Measurements from ENCODE around the gene QSOX2.

The QSOX2 gene

DNA sequence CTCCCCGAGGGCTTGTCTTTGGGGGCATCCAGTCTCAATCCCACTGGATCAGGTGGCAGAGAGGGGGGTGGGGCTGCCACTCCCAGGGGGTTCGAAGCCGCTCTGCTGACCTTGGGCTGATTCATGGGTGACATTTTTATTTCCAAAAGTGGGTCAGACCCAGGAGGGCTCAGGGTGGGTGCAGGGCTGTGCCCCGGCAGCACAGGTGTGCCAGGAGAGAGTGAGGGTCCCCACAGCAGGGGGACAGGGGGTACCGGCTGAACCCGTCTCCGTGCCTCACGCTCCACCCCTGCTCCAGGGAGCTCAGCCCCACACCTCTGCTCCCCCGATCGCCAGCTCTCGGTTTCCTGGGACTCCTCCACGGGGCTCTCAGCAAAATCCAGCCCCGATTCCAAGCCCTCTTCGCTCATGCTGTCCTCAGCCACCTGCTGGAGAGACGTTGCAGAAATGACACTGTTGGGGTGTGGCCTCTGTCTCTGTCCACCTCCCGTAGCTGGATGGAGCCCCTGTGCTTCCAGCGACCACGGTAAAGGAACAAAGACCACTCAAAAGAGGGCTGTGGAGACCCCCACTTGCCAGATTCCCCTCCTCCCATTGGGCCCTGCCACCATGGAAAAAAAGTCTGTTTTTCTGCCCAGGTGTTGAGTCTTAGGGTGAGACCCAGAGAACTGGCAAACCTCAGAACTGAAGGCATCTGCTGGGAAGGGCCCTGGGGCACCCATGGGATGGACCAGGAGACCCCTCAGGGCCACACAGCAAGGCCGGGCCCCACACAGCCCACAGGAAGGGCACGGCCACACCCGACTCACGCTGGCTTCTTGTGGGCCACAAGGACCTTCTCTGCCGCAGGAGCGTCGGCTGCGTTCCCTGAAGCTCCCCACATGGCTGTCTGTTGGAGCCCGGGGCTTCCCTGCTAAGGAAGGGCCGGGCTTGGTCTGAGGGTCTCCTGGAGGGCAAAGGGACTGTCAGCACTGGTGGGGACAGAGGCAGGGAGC, 10.6 kb upstream of the QSOX2 start:
- H3K4me1 ChIP-seq (ENCODE audit: control insufficient read depth, insufficient read depth, low read length, poor library complexity, severe bottlenecking): peaks cover 3% of the 10 kb centered on the region
- 81 to 86% methylated on average over 25 to 26 of the region's 28 CpGs for WGBS, 2 experiments (ENCODE audit: insufficient coverage in 2 of 2)
- H3K36me3 ChIP-seq (ENCODE audit: control insufficient read depth, insufficient read depth, low read length): no peaks in the 10 kb centered on the region
- no peaks in the 10 kb centered on the region for H3K9me3 ChIP-seq (ENCODE audit: control insufficient read depth, low read length)
- no peak overlapping the region for H3K4me3 ChIP-seq (ENCODE audit: extremely low read depth, insufficient read depth, low read length, poor library complexity, severe bottlenecking)
- no peak overlapping the region for H3K27ac ChIP-seq (ENCODE audit: low read depth, low read length, severe bottlenecking)

DNA sequence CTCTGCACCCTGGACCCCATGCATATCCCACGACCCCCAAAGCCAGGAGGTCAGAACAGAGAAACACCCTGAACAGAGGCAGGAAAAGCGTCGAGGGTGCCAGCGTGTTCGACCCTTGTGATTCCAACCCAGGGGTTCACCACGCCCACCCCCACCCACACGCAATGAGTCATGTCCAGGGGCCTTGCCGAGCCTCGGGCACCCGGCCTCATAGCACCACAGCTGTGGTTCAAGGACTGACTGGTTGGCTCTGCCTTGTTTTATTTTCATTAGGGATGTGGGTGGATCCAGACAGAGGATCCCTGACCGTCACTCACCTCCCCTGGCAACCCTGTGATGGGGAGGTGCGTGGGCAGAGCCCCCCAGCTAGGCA, 9.5 kb upstream of the QSOX2 start:
- 80 to 100% methylated on average over 3 to 8 of the region's 12 CpGs for WGBS, 2 experiments (ENCODE audit: insufficient coverage in 2 of 2)
- H3K4me1 ChIP-seq (ENCODE audit: control insufficient read depth, insufficient read depth, low read length, poor library complexity, severe bottlenecking): peaks cover 3% of the 10 kb centered on the region
- H3K36me3 ChIP-seq (ENCODE audit: control insufficient read depth, insufficient read depth, low read length): no peaks in the 10 kb centered on the region

DNA sequence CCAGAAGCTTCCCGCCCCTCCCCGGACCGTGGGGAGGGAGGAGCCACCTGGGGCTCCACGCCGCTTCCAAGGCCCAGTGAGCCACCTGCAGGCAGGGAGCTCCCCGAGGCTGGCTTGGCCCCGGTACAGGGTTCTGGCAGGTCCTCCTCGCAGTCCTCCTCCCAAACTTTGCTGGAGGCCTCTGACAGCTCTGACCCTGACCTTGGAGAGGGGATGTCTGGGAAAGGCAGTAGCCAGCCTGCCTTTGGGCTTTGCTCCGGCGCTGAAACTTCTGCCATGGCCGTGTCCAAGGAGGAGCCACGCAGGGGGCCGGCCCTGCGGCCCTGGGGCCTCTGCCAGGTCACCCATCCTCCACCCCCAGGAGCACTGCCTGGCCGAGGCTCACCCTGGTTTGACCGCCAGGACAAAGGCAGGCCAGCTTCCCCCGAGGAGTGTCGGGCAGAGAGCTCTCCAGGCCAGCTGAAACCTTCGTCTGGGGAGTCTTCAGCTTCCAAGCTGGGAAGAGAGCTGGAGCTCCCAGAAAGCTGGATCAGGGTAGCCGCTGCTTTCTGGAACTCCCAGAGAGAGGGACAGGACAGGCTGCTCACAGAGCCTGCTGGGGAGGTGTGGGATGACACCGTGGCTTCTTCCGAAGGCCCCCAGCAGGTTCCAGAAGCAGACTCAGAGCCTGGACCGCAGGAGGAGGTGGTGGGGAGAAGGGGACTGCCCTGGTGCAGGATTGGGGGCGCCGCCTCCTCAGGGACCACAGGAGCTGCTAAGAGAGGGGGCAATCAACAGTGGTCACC, 9.0 kb upstream of the QSOX2 start:
- no peaks in the 10 kb centered on the region for H3K9me3 ChIP-seq (ENCODE audit: control insufficient read depth, low read length)
- H3K4me3 ChIP-seq (ENCODE audit: extremely low read depth, insufficient read depth, low read length, poor library complexity, severe bottlenecking): no peak overlapping the region
- H3K27ac ChIP-seq (ENCODE audit: low read depth, low read length, severe bottlenecking): no peak overlapping the region
- H3K36me3 ChIP-seq (ENCODE audit: control insufficient read depth, insufficient read depth, low read length): no peaks in the 10 kb centered on the region
- WGBS, 2 experiments (ENCODE audit: insufficient coverage in 2 of 2): 75 to 82% methylated on average over 19 to 23 of the region's 25 CpGs
- peaks cover under 1% of the 10 kb centered on the region for H3K4me1 ChIP-seq (ENCODE audit: control insufficient read depth, insufficient read depth, low read length, poor library complexity, severe bottlenecking)

More for the DNA sequence above, 9.5 kb upstream of the QSOX2 start:
- Histone ChIP-seq H3K27ac (ENCODE audit: low read depth, low read length, severe bottlenecking) (no peak overlapping the region), H3K9me3 (ENCODE audit: control insufficient read depth, low read length) (no peaks in the 10 kb centered on the region), H3K4me3 (ENCODE audit: extremely low read depth, insufficient read depth, low read length, poor library complexity, severe bottlenecking) (no peak overlapping the region)

DNA sequence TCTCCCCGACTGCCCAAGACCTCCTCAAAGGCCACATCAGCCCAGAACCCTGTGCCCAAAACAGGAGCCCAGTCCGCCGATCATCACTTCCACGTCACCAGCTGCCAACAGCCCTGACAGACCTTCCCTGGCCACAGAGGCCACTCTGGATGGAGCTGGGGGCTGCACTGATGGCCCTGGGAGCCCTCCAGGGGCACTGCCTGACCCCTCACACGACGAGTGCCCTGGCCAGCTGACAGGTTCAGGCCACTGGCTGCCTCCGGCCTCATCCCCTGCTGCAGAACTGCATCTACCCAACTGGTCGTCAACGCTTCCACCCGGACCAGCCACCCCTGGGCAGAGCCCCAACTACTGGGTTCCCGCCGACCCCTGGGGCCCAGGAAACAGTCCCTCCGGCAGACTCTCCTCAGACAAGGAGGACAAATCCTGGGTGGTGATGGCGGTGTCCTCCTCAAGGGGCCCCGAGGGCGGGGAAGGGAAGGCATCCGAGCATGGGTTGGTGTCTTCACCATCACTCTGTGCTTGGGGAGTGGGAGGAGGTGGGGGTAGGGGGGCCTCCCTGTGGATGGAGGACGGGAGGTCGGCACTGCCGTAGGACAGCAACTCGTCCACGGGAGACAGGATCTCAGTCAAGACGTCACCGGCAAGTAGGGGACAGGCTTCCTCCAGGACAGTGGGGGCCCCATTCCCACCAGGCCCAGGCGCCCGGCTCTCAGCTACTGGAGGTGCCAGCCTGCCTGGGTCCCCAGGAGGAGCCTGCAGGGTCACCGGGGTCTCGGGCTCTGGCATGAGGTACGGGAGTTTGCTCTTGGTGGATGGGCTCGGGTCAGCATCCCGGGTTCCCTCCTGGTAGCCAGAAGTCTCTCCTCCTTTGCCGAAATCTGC, 7.9 kb upstream of the QSOX2 start:
- no peaks in the 10 kb centered on the region for H3K4me1 ChIP-seq (ENCODE audit: control insufficient read depth, insufficient read depth, low read length, poor library complexity, severe bottlenecking)
- H3K27ac ChIP-seq (ENCODE audit: low read depth, low read length, severe bottlenecking): no peak overlapping the region
- no peaks in the 10 kb centered on the region for H3K9me3 ChIP-seq (ENCODE audit: control insufficient read depth, low read length)
- 94 to 95% methylated on average over 24 to 29 of the region's 32 CpGs for WGBS, 2 experiments (ENCODE audit: insufficient coverage in 2 of 2)
- no peaks in the 10 kb centered on the region for H3K36me3 ChIP-seq (ENCODE audit: control insufficient read depth, insufficient read depth, low read length)
- no peak overlapping the region for H3K4me3 ChIP-seq (ENCODE audit: extremely low read depth, insufficient read depth, low read length, poor library complexity, severe bottlenecking)

DNA sequence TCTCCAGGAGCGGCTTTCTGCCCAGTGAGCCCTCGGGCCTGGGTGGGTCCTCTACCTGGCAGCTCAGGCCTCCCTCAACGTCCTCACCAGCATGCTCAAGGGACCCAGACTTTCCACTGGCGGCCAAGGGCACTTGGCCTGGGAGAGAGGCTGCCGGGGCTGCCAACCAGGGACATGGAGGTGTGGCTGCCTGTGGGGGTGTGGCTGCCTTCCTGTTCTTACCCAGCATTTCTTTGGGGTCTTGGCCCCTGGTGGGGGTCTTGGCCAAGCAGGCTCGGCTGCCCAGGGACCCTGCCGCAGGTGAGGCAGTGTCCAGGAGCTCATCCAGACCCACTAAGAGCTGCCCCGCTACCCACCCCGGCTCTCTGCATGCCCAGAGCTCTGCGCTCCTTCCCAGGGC, 7.2 kb upstream of the QSOX2 start:
- Histone ChIP-seq H3K9me3 (ENCODE audit: control insufficient read depth, low read length) (no peaks in the 10 kb centered on the region), H3K4me3 (ENCODE audit: extremely low read depth, insufficient read depth, low read length, poor library complexity, severe bottlenecking) (no peak overlapping the region), H3K36me3 (ENCODE audit: control insufficient read depth, insufficient read depth, low read length) (no peaks in the 10 kb centered on the region), H3K27ac (ENCODE audit: low read depth, low read length, severe bottlenecking) (no peak overlapping the region), H3K4me1 (ENCODE audit: control insufficient read depth, insufficient read depth, low read length, poor library complexity, severe bottlenecking) (no peaks in the 10 kb centered on the region)
- 89 to 92% methylated on average over 8 to 9 of the region's 10 CpGs for WGBS, 2 experiments (ENCODE audit: insufficient coverage in 2 of 2)

DNA sequence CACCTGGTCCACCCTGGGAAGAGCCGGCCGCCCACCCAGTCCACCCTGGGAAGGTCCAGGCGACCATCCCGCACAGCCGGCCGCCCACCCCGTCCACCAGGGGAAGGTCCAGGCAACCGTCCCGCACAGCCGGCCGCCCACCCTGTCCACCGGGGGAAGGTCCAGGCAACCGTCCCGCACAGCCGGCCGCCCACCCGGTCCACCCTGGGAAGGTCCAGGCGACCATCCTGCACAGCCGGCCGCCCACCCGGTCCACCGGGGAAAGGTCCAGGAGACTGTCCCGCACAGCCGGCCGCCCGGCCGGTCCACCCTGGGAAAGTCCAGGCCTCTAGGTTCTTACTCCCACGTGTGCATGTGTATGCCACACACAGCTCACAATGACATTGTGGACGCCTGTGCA, 6.7 kb upstream of the QSOX2 start:
- Histone ChIP-seq H3K4me3 (ENCODE audit: extremely low read depth, insufficient read depth, low read length, poor library complexity, severe bottlenecking) (no peak overlapping the region), H3K36me3 (ENCODE audit: control insufficient read depth, insufficient read depth, low read length) (no peaks in the 10 kb centered on the region), H3K9me3 (ENCODE audit: control insufficient read depth, low read length) (no peaks in the 10 kb centered on the region), H3K27ac (ENCODE audit: low read depth, low read length, severe bottlenecking) (no peak overlapping the region), H3K4me1 (ENCODE audit: control insufficient read depth, insufficient read depth, low read length, poor library complexity, severe bottlenecking) (no peaks in the 10 kb centered on the region)
- WGBS, 2 experiments (ENCODE audit: insufficient coverage in 2 of 2): 94 to 95% methylated on average over 21 to 27 of the region's 29 CpGs

DNA sequence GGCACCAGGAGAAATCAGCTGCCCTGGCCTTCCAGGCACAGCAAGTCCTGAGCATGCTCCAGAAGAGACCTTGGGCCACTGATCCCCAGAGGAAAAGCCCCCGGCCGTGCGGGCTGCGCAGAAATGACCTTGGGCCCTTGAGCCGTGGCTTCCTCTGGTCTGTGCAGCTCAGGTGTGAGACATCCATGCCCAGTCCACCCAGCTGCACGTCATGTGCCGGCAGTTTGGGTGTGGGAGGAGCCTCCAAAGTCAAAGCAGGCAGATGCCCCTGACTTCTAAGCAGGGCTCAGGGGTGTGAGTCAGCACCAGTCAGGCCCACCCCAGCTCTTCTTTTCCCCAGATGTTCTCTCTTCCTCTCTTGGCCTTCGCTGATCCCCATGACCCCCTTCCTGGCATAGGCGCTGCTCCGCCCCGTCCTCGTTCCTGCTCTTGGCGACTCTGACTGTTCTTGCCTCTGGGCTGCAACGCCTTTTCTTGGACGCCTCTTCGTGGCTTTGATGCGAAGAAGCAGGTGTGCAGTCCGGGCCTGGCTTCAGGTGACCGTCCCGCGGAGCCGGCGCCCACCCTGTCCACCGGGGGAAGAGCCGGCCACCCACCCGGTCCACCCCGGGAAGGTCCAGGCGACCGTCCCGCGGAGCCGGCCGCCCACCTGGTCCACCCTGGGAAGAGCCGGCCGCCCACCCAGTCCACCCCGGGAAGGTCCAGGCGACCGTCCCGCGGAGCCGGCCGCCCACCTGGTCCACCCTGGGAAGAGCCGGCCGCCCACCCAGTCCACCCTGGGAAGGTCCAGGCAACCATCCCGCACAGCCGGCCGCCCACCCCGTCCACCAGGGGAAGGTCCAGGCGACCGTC, 5.9 kb upstream of the QSOX2 start:
- no peaks in the 10 kb centered on the region for H3K36me3 ChIP-seq (ENCODE audit: control insufficient read depth, insufficient read depth, low read length)
- no peaks in the 10 kb centered on the region for H3K4me1 ChIP-seq (ENCODE audit: control insufficient read depth, insufficient read depth, low read length, poor library complexity, severe bottlenecking)
- 93 to 94% methylated on average over 25 to 26 of the region's 50 CpGs for WGBS, 2 experiments (ENCODE audit: insufficient coverage in 2 of 2)
- H3K4me3 ChIP-seq (ENCODE audit: extremely low read depth, insufficient read depth, low read length, poor library complexity, severe bottlenecking): no peak overlapping the region
- H3K9me3 ChIP-seq (ENCODE audit: control insufficient read depth, low read length): no peaks in the 10 kb centered on the region
- no peak overlapping the region for H3K27ac ChIP-seq (ENCODE audit: low read depth, low read length, severe bottlenecking)

DNA sequence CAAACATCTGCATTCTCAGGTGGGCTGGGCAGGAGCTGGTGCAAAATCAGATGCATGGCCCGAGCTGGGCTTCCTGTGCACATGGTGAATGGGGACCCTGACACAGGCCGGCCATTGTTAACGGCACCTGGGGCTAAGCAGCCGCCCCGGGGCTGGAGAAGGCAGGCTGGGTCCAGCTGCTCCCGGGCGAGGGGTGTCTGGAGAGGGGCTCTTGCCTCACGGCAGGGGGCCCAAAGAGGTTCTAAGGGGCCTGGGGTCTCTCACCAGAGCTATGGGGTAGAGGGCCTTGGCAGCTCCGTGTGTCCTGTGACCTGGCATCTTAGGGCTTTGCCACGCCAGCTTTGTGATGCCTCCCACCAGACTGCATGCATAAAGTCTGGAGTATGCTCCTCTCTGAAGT, 5.1 kb upstream of the QSOX2 start:
- Histone ChIP-seq H3K4me1 (ENCODE audit: control insufficient read depth, insufficient read depth, low read length, poor library complexity, severe bottlenecking) (no peaks in the 10 kb centered on the region), H3K27ac (ENCODE audit: low read depth, low read length, severe bottlenecking) (no peak overlapping the region), H3K4me3 (ENCODE audit: extremely low read depth, insufficient read depth, low read length, poor library complexity, severe bottlenecking) (no peak overlapping the region), H3K36me3 (ENCODE audit: control insufficient read depth, insufficient read depth, low read length) (no peaks in the 10 kb centered on the region), H3K9me3 (ENCODE audit: control insufficient read depth, low read length) (no peaks in the 10 kb centered on the region)
- WGBS, 2 experiments (ENCODE audit: insufficient coverage in 2 of 2): 73 to 77% methylated on average over 10 of the region's 10 CpGs

DNA sequence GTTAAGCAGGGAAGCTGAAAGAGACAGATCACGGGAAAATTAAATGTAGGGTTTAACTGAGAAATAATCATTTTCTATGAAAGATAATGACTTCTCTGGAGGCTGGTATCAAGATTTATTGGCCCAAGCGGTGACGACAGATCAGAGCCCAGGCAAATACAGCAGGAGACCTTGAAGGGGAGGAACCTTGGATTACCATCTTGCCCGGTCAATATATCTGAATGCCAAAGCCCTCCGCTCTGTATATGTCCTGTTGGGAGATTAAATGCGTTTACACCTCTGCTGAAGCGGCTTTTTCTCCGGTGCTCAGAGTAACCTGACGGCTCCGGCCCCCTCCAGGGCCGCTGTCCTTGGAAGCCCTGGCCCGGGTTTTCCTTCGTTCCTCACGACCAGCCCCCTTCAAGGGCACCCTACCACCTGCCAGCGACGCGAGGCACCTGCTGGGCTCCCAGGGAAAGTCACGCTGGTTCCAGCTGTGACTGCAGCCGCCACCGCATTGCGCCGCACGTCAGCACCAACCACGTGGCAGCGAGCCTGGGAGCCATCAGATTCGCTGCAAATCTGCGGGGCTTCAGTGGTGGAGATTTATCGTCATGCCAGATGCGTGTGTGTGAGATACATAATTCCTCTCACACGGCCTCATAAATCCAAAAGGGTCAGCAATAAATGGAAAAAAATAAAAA, 4.4 kb upstream of the QSOX2 start:
- no peaks in the 10 kb centered on the region for H3K4me1 ChIP-seq (ENCODE audit: control insufficient read depth, insufficient read depth, low read length, poor library complexity, severe bottlenecking)

More for the DNA sequence above, 4.4 kb upstream of the QSOX2 start:
- no peaks in the 10 kb centered on the region for H3K36me3 ChIP-seq (ENCODE audit: control insufficient read depth, insufficient read depth, low read length)
- no peak overlapping the region for H3K27ac ChIP-seq (ENCODE audit: low read depth, low read length, severe bottlenecking)
- H3K9me3 ChIP-seq (ENCODE audit: control insufficient read depth, low read length): no peaks in the 10 kb centered on the region
- 92 to 93% methylated on average over 24 to 29 of the region's 30 CpGs for WGBS, 2 experiments (ENCODE audit: insufficient coverage in 2 of 2)
- H3K4me3 ChIP-seq (ENCODE audit: extremely low read depth, insufficient read depth, low read length, poor library complexity, severe bottlenecking): no peak overlapping the region

Data from mesodermal cell (in vitro differentiated cells).